RWPE2 (cell line): ENCODE results near the gene PARL.

Source experiments
- ATAC-seq: fragments of 200-7000 bp; cut with Tn5 transposase; 3 replicates; pipeline ENCODE4 v1.9.1; 2021; ENCODE audit warnings: low read depth
- DNase-seq: peaks from one replicate; pipeline ENCODE4 v3.0.0-alpha.2; 2020; ENCODE audit warnings: low spot score
- H3K27ac ChIP-seq: fragments of 450-650 bp; 2 replicates; pipeline ENCODE4 v1.5.1; 2017; ENCODE audit warnings: mild to moderate bottlenecking; ENCODE audit not compliant: poor library complexity, severe bottlenecking
- H3K27me3 ChIP-seq: fragments of 250-450 bp; sonication (Bioruptor Pico); 2 replicates; pipeline ENCODE4 v1.5.1; 2021; ENCODE audit warnings: mild to moderate bottlenecking, moderate library complexity; ENCODE audit not compliant: insufficient read depth, poor library complexity, severe bottlenecking
- H3K36me3 ChIP-seq: fragments of 250-450 bp; sonication (Bioruptor Pico); 2 replicates; pipeline ENCODE4 v1.5.1; 2020; ENCODE audit warnings: low read depth, mild to moderate bottlenecking, moderate library complexity
- H3K4me1 ChIP-seq: fragments of 250-450 bp; sonication (Bioruptor Pico); 2 replicates; pipeline ENCODE4 v1.5.1; 2021; ENCODE audit warnings: mild to moderate bottlenecking, moderate library complexity; ENCODE audit not compliant: insufficient read depth, poor library complexity, severe bottlenecking
- H3K4me3 ChIP-seq: fragments of 250-450 bp; sonication (Bioruptor Pico); 2 replicates; pipeline ENCODE4 v1.5.1; 2021; ENCODE audit warnings: mild to moderate bottlenecking, moderate library complexity; ENCODE audit not compliant: severe bottlenecking
- H3K9me3 ChIP-seq: fragments of 250-450 bp; sonication (Bioruptor Pico); 2 replicates; pipeline ENCODE4 v1.5.1; 2021; ENCODE audit warnings: mild to moderate bottlenecking, moderate library complexity; ENCODE audit not compliant: severe bottlenecking
- TF ChIP-seq, protein P1 (sequence below): fragments of 450-650 bp; IDR thresholded peaks from one replicate; pipeline ENCODE4 v1.5.1; 2017; ENCODE audit warnings: mild to moderate bottlenecking, moderate library complexity; ENCODE audit not compliant: poor library complexity, severe bottlenecking

Gene PARL, protein sequence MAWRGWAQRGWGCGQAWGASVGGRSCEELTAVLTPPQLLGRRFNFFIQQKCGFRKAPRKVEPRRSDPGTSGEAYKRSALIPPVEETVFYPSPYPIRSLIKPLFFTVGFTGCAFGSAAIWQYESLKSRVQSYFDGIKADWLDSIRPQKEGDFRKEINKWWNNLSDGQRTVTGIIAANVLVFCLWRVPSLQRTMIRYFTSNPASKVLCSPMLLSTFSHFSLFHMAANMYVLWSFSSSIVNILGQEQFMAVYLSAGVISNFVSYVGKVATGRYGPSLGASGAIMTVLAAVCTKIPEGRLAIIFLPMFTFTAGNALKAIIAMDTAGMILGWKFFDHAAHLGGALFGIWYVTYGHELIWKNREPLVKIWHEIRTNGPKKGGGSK

DNA sequence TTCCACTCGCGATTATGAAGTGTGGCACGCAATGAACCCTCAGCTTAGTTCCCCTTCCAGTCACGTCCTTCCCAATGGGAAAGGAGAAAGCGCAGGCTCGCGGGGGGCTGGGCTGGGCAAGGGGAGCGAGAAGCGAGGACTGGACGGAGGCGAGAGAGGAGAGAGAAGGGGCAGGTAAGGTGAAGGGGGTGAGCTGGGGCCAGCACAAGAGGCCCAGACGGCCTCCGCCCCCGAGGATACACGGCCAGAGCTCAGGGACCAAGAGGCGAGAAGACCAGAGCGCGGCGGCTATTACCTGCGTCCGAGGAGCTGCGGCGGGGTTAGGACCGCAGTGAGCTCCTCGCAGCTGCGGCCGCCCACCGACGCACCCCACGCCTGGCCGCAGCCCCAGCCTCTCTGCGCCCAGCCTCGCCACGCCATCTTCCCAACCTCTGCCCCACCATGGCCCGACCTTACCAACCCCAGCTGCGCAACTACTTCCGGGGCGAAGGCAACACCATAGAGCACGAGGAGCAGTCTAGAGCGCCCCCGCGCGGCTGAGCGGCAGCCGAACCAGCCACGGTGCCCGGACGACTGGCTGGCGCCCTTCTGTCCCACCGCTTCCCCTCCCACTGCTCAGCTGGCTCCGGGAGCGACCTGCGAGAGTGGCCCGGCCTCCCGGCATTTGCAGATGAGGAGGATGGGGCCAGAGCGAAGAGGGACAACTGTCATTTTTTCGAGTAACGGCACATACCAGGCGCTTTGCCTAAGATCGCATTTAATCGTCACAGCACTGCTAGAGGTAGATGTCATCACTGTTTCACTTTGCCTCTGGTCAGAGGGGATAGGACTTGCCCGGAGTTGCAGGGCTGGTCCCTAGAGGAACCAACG lies at the start of gene PARL:
TSS of gene PARL (minus strand) at position 454 of the 870 bp plus-strand sequence. CDS start at position 420, 34 bp downstream.
- peak; percentile 99 for ATAC-seq

DNA sequence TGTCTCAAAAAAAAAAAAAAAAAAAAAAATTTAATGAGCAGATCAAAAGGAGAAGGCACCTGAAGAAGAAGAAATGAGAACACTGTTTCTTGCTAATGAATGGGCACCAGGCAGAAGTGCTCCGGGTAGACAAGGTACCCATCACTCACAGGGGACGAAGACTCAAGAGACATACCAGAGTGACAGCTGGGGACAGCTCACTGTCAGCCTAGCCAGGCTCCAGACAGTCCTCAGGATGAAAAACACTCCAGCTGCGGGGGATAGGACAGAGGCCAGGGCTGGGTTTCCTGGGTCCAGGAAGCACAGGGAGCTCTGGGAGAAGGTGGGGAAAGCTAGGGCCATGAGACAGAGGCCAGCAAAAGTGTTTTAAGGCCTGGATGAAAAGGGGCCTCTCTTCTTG lies 48.5 kb upstream of the PARL start:
- Histone ChIP-seq H3K27me3 (no peaks in the 10 kb centered on the region), H3K4me3 (no peak overlapping the region), H3K36me3 (peaks cover 14% of the 10 kb centered on the region; the same call in 1 of the 2 replicates), H3K27ac (no peak overlapping the region), H3K4me1 (no peaks in the 10 kb centered on the region), H3K9me3 (no peaks in the 10 kb centered on the region)
- TF ChIP-seq, protein P1, sequence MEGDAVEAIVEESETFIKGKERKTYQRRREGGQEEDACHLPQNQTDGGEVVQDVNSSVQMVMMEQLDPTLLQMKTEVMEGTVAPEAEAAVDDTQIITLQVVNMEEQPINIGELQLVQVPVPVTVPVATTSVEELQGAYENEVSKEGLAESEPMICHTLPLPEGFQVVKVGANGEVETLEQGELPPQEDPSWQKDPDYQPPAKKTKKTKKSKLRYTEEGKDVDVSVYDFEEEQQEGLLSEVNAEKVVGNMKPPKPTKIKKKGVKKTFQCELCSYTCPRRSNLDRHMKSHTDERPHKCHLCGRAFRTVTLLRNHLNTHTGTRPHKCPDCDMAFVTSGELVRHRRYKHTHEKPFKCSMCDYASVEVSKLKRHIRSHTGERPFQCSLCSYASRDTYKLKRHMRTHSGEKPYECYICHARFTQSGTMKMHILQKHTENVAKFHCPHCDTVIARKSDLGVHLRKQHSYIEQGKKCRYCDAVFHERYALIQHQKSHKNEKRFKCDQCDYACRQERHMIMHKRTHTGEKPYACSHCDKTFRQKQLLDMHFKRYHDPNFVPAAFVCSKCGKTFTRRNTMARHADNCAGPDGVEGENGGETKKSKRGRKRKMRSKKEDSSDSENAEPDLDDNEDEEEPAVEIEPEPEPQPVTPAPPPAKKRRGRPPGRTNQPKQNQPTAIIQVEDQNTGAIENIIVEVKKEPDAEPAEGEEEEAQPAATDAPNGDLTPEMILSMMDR, result no peak
- ATAC-seq (no peak), DNase-seq (no peak)

More for the DNA sequence above, at the start of gene PARL:
- peak within 1 kb of the TSS; percentile 50 for H3K27ac ChIP-seq
- peak within 1 kb of the TSS; percentile 77 for H3K4me3 ChIP-seq
- TF ChIP-seq, protein P1, result peak; percentile 95
- H3K27me3 ChIP-seq, result no peaks in the 10 kb centered on the region
- DNase-seq, result peak; percentile 92
- peaks cover 13% of the 10 kb centered on the region for H3K36me3 ChIP-seq
- peaks cover 12% of the 10 kb centered on the region for H3K4me1 ChIP-seq
- H3K9me3 ChIP-seq, result no peaks in the 10 kb centered on the region

DNA sequence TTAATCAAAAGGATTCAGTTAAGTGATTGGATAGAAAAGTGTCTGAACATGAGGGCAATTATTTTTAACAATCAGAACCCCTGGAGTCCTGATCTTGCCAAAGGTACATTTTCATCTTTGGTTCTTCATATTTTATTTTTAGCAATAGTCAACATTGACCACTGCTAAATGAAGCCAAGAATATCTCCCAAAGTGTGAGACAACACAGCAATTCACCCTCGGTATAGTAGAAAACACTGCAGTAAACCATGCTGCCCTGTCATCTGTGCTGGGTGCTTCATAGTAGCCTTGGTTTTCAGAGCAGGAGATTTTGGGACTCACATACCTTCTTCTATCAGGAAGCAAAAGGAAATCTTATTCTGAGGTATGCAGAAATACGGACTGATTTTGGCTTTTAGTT lies 47.2 kb upstream of the PARL start:
- TF ChIP-seq, protein P1, result no peak
- H3K27me3 ChIP-seq, result no peaks in the 10 kb centered on the region

DNA sequence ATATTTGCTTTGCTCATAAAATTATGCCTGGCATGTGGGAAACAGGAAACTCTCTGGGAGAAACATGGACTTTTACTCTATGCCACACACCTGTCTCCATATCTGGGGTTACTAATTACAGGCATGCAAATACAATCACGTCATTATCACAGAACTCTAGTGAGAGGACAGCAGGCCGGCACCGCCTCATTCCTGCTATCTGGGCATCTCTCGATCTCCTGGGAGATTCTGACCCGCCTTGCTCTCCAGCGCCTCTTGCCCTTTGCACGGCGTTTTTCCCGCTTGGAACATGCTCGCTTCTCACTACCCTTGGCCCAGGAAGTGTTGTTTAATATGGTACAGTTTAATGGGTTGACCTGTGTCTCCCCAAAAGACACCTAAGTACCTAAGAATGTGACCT lies 45.4 kb upstream of the PARL start:
- ATAC-seq (no peak), DNase-seq (no peak)
- Histone ChIP-seq H3K27ac (no peak overlapping the region), H3K4me1 (peaks cover 5% of the 10 kb centered on the region), H3K4me3 (no peak overlapping the region), H3K9me3 (no peaks in the 10 kb centered on the region), H3K27me3 (no peaks in the 10 kb centered on the region), H3K36me3 (no peaks in the 10 kb centered on the region; the same call in 1 of the 2 replicates)
- TF ChIP-seq, protein P1, result no peak

More for the DNA sequence above, 47.2 kb upstream of the PARL start:
- H3K27ac ChIP-seq, result no peak overlapping the region
- DNase-seq (no peak), ATAC-seq (no peak)
- H3K4me3 ChIP-seq, result no peak overlapping the region
- H3K9me3 ChIP-seq, result no peaks in the 10 kb centered on the region
- no peaks in the 10 kb centered on the region for H3K4me1 ChIP-seq
- peaks cover 3% of the 10 kb centered on the region; the same call in 1 of the 2 replicates for H3K36me3 ChIP-seq
